Suprapubic skin (tissue), 4 donors: Measurements from ENCODE around the gene MCTP1.

ENCODE experiments used
- CTCF ChIP-seq, 2 donors: fragments of 200-600 bp in 1 of 2; fragments of 450-650 bp in 1 of 2; sonication (generic) in 1 of 2; IDR thresholded peaks; one replicate each; pipeline ENCODE4 v1.5.1; 2016 to 2019; ENCODE audit warnings: antibody characterized with exemption in 2 of 2, mild to moderate bottlenecking in 1 of 2, moderate library complexity in 1 of 2
- EP300 ChIP-seq: sonication (generic); formaldehyde crosslinking; IDR thresholded peaks from one replicate; pipeline ENCODE4 v1.6.1; 2017; ENCODE audit warnings: antibody characterized with exemption
- POLR2A ChIP-seq, 2 donors: fragments of 450-650 bp; IDR thresholded peaks; one replicate each; pipeline ENCODE4 v1.6.1; 2017; ENCODE audit warnings: antibody characterized with exemption in 2 of 2, mild to moderate bottlenecking in 2 of 2, moderate library complexity in 2 of 2
- POLR2AphosphoS5 ChIP-seq, 3 donors: sonication (generic); formaldehyde crosslinking; IDR thresholded peaks; one replicate each; pipeline ENCODE4 v1.6.1; 2017; ENCODE audit warnings: antibody characterized with exemption in 3 of 3

- TF ChIP-seq POLR2A (IDR thresholded peaks at IDR 0.05) (no peak), CTCF (IDR thresholded peaks at IDR 0.05) (no peak), EP300 (no peak), POLR2AphosphoS5 (IDR thresholded peaks at IDR 0.05) (no peak)
These were observed 255.1 kb downstream of the MCTP1 start for GRCh38 chr5:95029569-95030366.
